Measurements from ENCODE around the gene ASB4.

GRCh38 chr7:95444796-95445195 is 40.9 kb upstream of the ASB4 start:
- TF ChIP-seq CTCF (IDR thresholded peaks at IDR 0.05 in 4 of 5, conservative IDR thresholded peaks at IDR 0.05 in 1 of 5): no peak
- TF ChIP-seq POLR2A (IDR thresholded peaks at IDR 0.05): no peak
